GM12873 (cell line): ENCODE data around the gene COMMD8.

Source experiments
- CTCF ChIP-seq: IDR thresholded peaks from 2 replicates; pipeline ENCODE4 v1.5.1; 2012; ENCODE audit warnings: low read depth, mild to moderate bottlenecking, moderate library complexity, low read length, control low read depth; ENCODE audit not compliant: insufficient read depth; ENCODE audit errors: missing control alignments

The COMMD8 gene

GRCh38 chr4:47463235-47463956 lies at the start of gene COMMD8:
Gene COMMD8, minus strand, starts transcription at chr4:47463702. Its CDS starts 51 bp downstream, at chr4:47463651.
- TF ChIP-seq CTCF = peak; percentile 37

GRCh38 chr4:47510506-47511143 lies 47.1 kb upstream of the COMMD8 start:
- peak; percentile 32 for TF ChIP-seq CTCF

GRCh38 chr4:47505666-47506065 lies 42.2 kb upstream of the COMMD8 start:
- no peak for TF ChIP-seq CTCF

GRCh38 chr4:47505147-47505546 lies 41.6 kb upstream of the COMMD8 start:
- TF ChIP-seq CTCF = no peak

DNA sequence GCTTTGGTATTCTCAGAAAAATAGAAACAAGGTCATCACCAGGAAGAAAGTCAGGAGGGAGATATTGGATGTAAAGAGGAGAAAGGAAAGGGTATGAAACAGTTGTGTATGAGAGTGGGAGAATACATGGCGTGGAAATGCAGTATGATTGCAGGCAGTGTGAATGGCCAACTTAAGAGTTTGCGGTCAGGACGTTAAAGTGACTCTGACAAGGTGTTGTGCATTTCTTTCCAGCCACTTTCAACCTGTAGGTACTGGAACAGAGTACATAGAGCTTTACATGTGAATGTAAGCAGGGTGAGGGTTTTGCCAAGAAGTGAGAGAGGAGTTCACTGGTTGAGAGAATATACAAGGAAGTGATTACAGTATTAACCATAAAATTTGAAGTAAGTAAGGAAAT lies 37.3 kb upstream of the COMMD8 start:
- TF ChIP-seq CTCF = no peak

- no peak for TF ChIP-seq CTCF
Measured at GRCh38 chr4:47499700-47500099, 36.2 kb upstream of the COMMD8 start.

- no peak for TF ChIP-seq CTCF
Measured at GRCh38 chr4:47498899-47499298, 35.4 kb upstream of the COMMD8 start.
